CD4-positive, alpha-beta T cell treated with Interferon gamma for 1 hour (primary cell): ENCODE results near the gene CDH6.

Experiments used
- DNase-seq: peaks from one replicate; pipeline ENCODE4 v3.0.0-alpha.2; 2020

CDH6 gene

GRCh38 chr5:31193591-31194467, at the start of gene CDH6:
TSS of gene CDH6 (plus strand) at chr5:31193686. CDS start at chr5:31267474, 73,788 bp downstream.
- DNase-seq = no peak

GRCh38 chr5:31144364-31144763, 49.1 kb upstream of the CDH6 start:
- DNase-seq = no peak

GRCh38 chr5:31148959-31149475, 44.5 kb upstream of the CDH6 start:
- DNase-seq = no peak

GRCh38 chr5:31153521-31153920, 40.0 kb upstream of the CDH6 start:
- no peak for DNase-seq

- DNase-seq = no peak
These were observed 36.8 kb upstream of the CDH6 start for GRCh38 chr5:31156631-31157160.

GRCh38 chr5:31157720-31158119, 35.8 kb upstream of the CDH6 start:
- no peak for DNase-seq

- DNase-seq = no peak
These were observed 34.8 kb upstream of the CDH6 start for GRCh38 chr5:31158686-31159085.

GRCh38 chr5:31161781-31162181, 31.7 kb upstream of the CDH6 start:
- DNase-seq = no peak

- no peak for DNase-seq
These were observed 27.8 kb upstream of the CDH6 start for GRCh38 chr5:31165729-31166128.

- DNase-seq = no peak
These were observed 24.1 kb upstream of the CDH6 start for GRCh38 chr5:31169379-31169778.

GRCh38 chr5:31172881-31173280, 20.6 kb upstream of the CDH6 start:
- no peak for DNase-seq

- DNase-seq = no peak
These were observed 19.9 kb upstream of the CDH6 start for GRCh38 chr5:31173614-31174013.

GRCh38 chr5:31181376-31181987, 12.0 kb upstream of the CDH6 start:
- DNase-seq = no peak

GRCh38 chr5:31182136-31182535, 11.3 kb upstream of the CDH6 start:
- DNase-seq = no peak

- no peak for DNase-seq
These were observed 7.5 kb upstream of the CDH6 start for GRCh38 chr5:31185951-31186350.

- no peak for DNase-seq
These were observed 6.7 kb upstream of the CDH6 start for GRCh38 chr5:31186672-31187267.

GRCh38 chr5:31187591-31187990, 5.9 kb upstream of the CDH6 start:
- DNase-seq = no peak

- DNase-seq = no peak
These were observed 1.0 kb upstream of the CDH6 start for GRCh38 chr5:31192442-31192841.

GRCh38 chr5:31193116-31193515, 370 bp upstream of the CDH6 start:
- DNase-seq = no peak

- no peak for DNase-seq
These were observed 955 bp downstream of the CDH6 start for GRCh38 chr5:31194468-31194813.

- DNase-seq = no peak
These were observed 1.5 kb downstream of the CDH6 start for GRCh38 chr5:31194892-31195555.

- no peak for DNase-seq
These were observed 2.8 kb downstream of the CDH6 start for GRCh38 chr5:31196309-31196708.

- DNase-seq = no peak
These were observed 3.7 kb downstream of the CDH6 start for GRCh38 chr5:31197183-31197582.
